ENCODE results near the gene TICAM1. TPM values are rescaled to one million over a fixed set of nuclear protein-coding genes. Genes with fewer than 3 reads are reported as not detected.

Gene TICAM1
- 0.48 and 0.57 TPM in 2 replicates for total RNA-seq (2021)
- long read RNA-seq, result 0 reads

DNA sequence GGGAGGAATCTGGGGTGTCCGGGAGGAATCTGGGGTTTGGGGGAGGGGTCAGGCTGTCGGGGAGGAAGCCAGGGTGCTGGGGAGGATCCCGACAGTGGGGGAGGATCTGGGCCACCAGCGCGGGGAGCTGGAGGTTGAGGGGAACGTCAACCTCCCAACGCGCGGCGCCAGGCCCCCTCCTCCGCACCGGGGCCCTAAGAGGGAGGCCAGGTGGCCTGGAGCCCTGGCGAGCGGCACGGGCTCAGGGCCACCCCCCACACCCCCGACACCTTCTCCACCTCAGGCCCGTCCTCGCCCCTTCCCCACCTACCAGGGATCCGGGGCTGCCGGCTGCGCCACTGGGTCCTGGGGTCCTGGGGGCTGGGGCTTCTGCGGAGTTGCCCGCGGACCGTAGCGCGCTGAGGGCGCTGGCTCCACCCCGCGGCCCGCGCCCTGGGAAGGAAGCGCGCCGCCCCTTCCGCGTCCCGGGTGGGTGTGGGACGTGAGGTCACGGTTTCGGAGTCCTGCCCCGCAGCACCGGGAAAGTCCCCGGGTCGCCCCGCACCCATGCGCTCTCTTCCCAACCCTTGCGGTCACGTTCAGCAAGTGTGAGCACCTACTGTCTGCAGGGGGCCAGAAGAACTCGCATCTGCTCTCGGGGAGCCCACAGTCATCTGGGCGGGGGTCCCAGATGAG, at the start of gene TICAM1:
Gene TICAM1 (minus strand): TSS at position 409 of the 675 bp plus-strand sequence. CDS start 13,335 bp downstream, outside the sequence.
- peaks cover 0 to 6% of the 10 kb centered on the region in 2 experiments; a peak in 2 of 5 replicates for H3K9me3 Mint-ChIP-seq
- Histone ChIP-seq H3K79me1 (ENCODE audit: insufficient read depth, low read depth, low read length, poor library complexity, severe bottlenecking) (no peaks in the 10 kb centered on the region), H2AK5ac (ENCODE audit: insufficient read length, low read length) (no peak within 1 kb of the TSS), H4K8ac (replicated peaks; ENCODE audit: insufficient read length, low read depth, low read length) (no peak within 1 kb of the TSS), H2BK20ac (ENCODE audit: low read depth, low read length, poor library complexity, severe bottlenecking) (no peak within 1 kb of the TSS), H3K56ac (ENCODE audit: insufficient read length, low read depth, low read length) (no peak within 1 kb of the TSS), H3K14ac (ENCODE audit: insufficient read depth, low read length) (peak within 1 kb of the TSS; percentile 88), H2AFZ (ENCODE audit: low read length) (no peak within 1 kb of the TSS), H2BK12ac (ENCODE audit: insufficient read length, low read depth, low read length) (no peak within 1 kb of the TSS), H4K20me1 (ENCODE audit: control insufficient read depth, insufficient read depth, insufficient read length) (no peaks in the 10 kb centered on the region), H3K18ac (ENCODE audit: insufficient read length, low read depth, low read length) (peak within 1 kb of the TSS; percentile 21), H2BK5ac (ENCODE audit: insufficient read length, low read length) (no peak within 1 kb of the TSS), H3K23me2 (ENCODE audit: insufficient read length, low read depth, low read length, poor library complexity, severe bottlenecking) (peaks cover 8% of the 10 kb centered on the region), H3K79me2 (ENCODE audit: insufficient read depth, low read length) (no peaks in the 10 kb centered on the region), H3K4ac (ENCODE audit: low read depth, low read length) (no peak within 1 kb of the TSS), H3K23ac (ENCODE audit: insufficient read length, low read depth, low read length) (no peak within 1 kb of the TSS), H4K5ac (ENCODE audit: insufficient read length, low read depth, low read length) (no peak within 1 kb of the TSS), H4K91ac (ENCODE audit: insufficient read length, low read depth, low read length) (no peak within 1 kb of the TSS), H3K4me2 (ENCODE audit: insufficient read depth, insufficient read length, low read length) (peak within 1 kb of the TSS; percentile 88), H2BK15ac (ENCODE audit: low read depth, low read length) (no peak within 1 kb of the TSS; the same call in 1 of the 2 replicates), H3K9me3 (ENCODE audit: control insufficient read depth, low read depth, low read length) (no peaks in the 10 kb centered on the region), H2BK120ac (ENCODE audit: low read depth, low read length, poor library complexity, severe bottlenecking) (no peak within 1 kb of the TSS), H3K4me1 (ENCODE audit: insufficient read depth, low read length) (no peaks in the 10 kb centered on the region), H3K27ac (ENCODE audit: insufficient read length, low read depth, low read length) (no peak within 1 kb of the TSS), H3K27me3 (ENCODE audit: insufficient read depth, low read length) (peaks cover 5% of the 10 kb centered on the region; the same call in 1 of the 2 replicates), H3T11ph (ENCODE audit: low read length) (no peak within 1 kb of the TSS), H3K9ac (ENCODE audit: extremely low read depth, insufficient read length, low read length) (no peak within 1 kb of the TSS)
- H3K27me3 Mint-ChIP-seq (ENCODE audit: low read depth), result peaks cover 30% of the 10 kb centered on the region
- no peaks in the 10 kb centered on the region for H3K36me3 Mint-ChIP-seq (ENCODE audit: insufficient read depth in 1 of 3, low read depth in 3 of 3)
- TF ChIP-seq, protein P1, sequence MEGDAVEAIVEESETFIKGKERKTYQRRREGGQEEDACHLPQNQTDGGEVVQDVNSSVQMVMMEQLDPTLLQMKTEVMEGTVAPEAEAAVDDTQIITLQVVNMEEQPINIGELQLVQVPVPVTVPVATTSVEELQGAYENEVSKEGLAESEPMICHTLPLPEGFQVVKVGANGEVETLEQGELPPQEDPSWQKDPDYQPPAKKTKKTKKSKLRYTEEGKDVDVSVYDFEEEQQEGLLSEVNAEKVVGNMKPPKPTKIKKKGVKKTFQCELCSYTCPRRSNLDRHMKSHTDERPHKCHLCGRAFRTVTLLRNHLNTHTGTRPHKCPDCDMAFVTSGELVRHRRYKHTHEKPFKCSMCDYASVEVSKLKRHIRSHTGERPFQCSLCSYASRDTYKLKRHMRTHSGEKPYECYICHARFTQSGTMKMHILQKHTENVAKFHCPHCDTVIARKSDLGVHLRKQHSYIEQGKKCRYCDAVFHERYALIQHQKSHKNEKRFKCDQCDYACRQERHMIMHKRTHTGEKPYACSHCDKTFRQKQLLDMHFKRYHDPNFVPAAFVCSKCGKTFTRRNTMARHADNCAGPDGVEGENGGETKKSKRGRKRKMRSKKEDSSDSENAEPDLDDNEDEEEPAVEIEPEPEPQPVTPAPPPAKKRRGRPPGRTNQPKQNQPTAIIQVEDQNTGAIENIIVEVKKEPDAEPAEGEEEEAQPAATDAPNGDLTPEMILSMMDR (conservative IDR thresholded peaks at IDR 0.05), result no peak
- no peak within 1 kb of the TSS; a peak in 1 of 7 replicates for H3K27ac Mint-ChIP-seq
- WGBS (ENCODE audit: extremely low coverage, insufficient read length, low lambda C conversion rate), result no CpG with 5 or more reads among the region's 52 CpGs
- DNase-seq, result no peak
- peak within 1 kb of the TSS; percentile 60 to 75 for H3K4me3 Mint-ChIP-seq
- H3K4me1 Mint-ChIP-seq, result peaks cover 0 to 6% of the 10 kb centered on the region in 2 experiments; a peak in 1 of 4 replicates
